Liver (tissue), 9 donors: Measurements from ENCODE around the gene STXBP4. TPM values are rescaled to one million over a fixed set of nuclear protein-coding genes. Genes with fewer than 3 reads are reported as not detected.

ENCODE experiments used
- DNase-seq: peaks from one replicate; pipeline ENCODE4 v3.0.0-alpha.2; 2017; ENCODE audit warnings: low spot score
- H3K27ac ChIP-seq, 2 donors: one replicate each; pipeline ENCODE4 v1.7.0; 2013; ENCODE audit warnings: inconsistent platforms in 2 of 2, low read length in 2 of 2, control low read depth in 1 of 2, low read depth in 1 of 2, mild to moderate bottlenecking in 1 of 2
- H3K27me3 ChIP-seq, 4 donors: one replicate each; pipeline versions ENCODE4 v1.6.1 to v1.7.0; 2013; ENCODE audit warnings: low read length in 3 of 4, inconsistent platforms in 1 of 4, mild to moderate bottlenecking in 1 of 4, moderate library complexity in 1 of 4; ENCODE audit not compliant: control insufficient read depth in 4 of 4, insufficient read depth in 4 of 4
- H3K36me3 ChIP-seq, 4 donors: one replicate each; pipeline versions ENCODE4 v1.6.1 to v1.7.0; 2013; ENCODE audit warnings: low read length in 3 of 4, mild to moderate bottlenecking in 3 of 4, low read depth in 1 of 4, moderate library complexity in 1 of 4; ENCODE audit not compliant: control insufficient read depth in 4 of 4, insufficient read depth in 3 of 4
- H3K4me1 ChIP-seq, 4 donors: one replicate each; pipeline versions ENCODE4 v1.6.1 to v1.7.0; 2013; ENCODE audit warnings: low read length in 3 of 4, mild to moderate bottlenecking in 3 of 4, moderate library complexity in 1 of 4; ENCODE audit not compliant: control insufficient read depth in 4 of 4, insufficient read depth in 4 of 4
- H3K4me3 ChIP-seq, 3 donors: one replicate each; pipeline versions ENCODE4 v1.6.1 to v1.7.0; 2013; ENCODE audit warnings: low read length in 3 of 3, control low read depth in 1 of 3, low read depth in 1 of 3, mild to moderate bottlenecking in 1 of 3
- H3K9ac ChIP-seq, 2 donors: one replicate each; pipeline ENCODE4 v1.7.0; 2013; ENCODE audit warnings: low read length in 2 of 2, mild to moderate bottlenecking in 2 of 2, moderate library complexity in 2 of 2, control low read depth in 1 of 2, low read depth in 1 of 2
- H3K9me3 ChIP-seq, 4 donors: one replicate each; pipeline versions ENCODE4 v1.6.1 to v1.7.0; 2013; ENCODE audit warnings: low read length in 3 of 4; ENCODE audit not compliant: control insufficient read depth in 4 of 4
- ATF3 ChIP-seq: IDR thresholded peaks from 2 replicates; pipeline ENCODE4 v1.6.1; 2016; ENCODE audit warnings: antibody characterized with exemption
- EGR1 ChIP-seq, 2 donors: IDR thresholded peaks; 2 replicates each; pipeline ENCODE4 v1.6.1; 2016 to 2018; ENCODE audit warnings: antibody characterized with exemption in 2 of 2, low read depth in 2 of 2
- FOXA1 ChIP-seq: IDR thresholded peaks from 2 replicates; pipeline ENCODE4 v1.6.1; 2016; ENCODE audit warnings: antibody characterized with exemption
- FOXA2 ChIP-seq: IDR thresholded peaks from 2 replicates; pipeline ENCODE4 v1.6.1; 2016; ENCODE audit warnings: antibody characterized with exemption
- GABPA ChIP-seq, 2 donors: IDR thresholded peaks in 1 of 2; conservative IDR thresholded peaks in 1 of 2; 2 replicates each; pipeline ENCODE4 v1.6.1; 2016; ENCODE audit warnings: antibody characterized with exemption in 2 of 2, mild to moderate bottlenecking in 1 of 2, moderate library complexity in 1 of 2
- HNF4A ChIP-seq, 2 donors: conservative IDR thresholded peaks; 2 replicates each; pipeline ENCODE4 v1.6.1; 2016; ENCODE audit warnings: antibody characterized with exemption in 2 of 2, mild to moderate bottlenecking in 2 of 2
- HNF4G ChIP-seq: IDR thresholded peaks from 2 replicates; pipeline ENCODE4 v1.6.1; 2016; ENCODE audit warnings: antibody characterized with exemption
- JUND ChIP-seq, 2 donors: IDR thresholded peaks; 2 replicates each; pipeline ENCODE4 v1.6.1; 2016; ENCODE audit warnings: antibody characterized with exemption in 2 of 2
- RAD21 ChIP-seq, 2 donors: IDR thresholded peaks; 2 replicates each; pipeline ENCODE4 v1.6.1; 2016; ENCODE audit warnings: antibody characterized with exemption in 2 of 2, mild to moderate bottlenecking in 2 of 2
- REST ChIP-seq: IDR thresholded peaks from 2 replicates; pipeline ENCODE4 v1.6.1; 2016; ENCODE audit warnings: antibody characterized with exemption, mild to moderate bottlenecking
- RXRA ChIP-seq, 2 donors: IDR thresholded peaks; 2 replicates each; pipeline ENCODE4 v1.6.1; 2017 to 2018; ENCODE audit warnings: antibody characterized with exemption in 2 of 2, mild to moderate bottlenecking in 1 of 2
- SP1 ChIP-seq: IDR thresholded peaks from 2 replicates; pipeline ENCODE4 v1.6.1; 2018; ENCODE audit warnings: antibody characterized with exemption, mild to moderate bottlenecking
- TAF1 ChIP-seq: conservative IDR thresholded peaks from 2 replicates; pipeline ENCODE4 v1.6.1; 2016; ENCODE audit warnings: antibody characterized with exemption, mild to moderate bottlenecking
- YY1 ChIP-seq: IDR thresholded peaks from 2 replicates; pipeline ENCODE4 v1.6.1; 2016; ENCODE audit warnings: antibody characterized with exemption, mild to moderate bottlenecking
- WGBS: extraction: QIAGEN DNeasy Blood & Tissue Kit; methylation state at CpG from one replicate; pipeline ENCODE4 v1.1.7; 2013; 5-methylcytosine and 5-hydroxymethylcytosine counted together
- polyA plus RNA-seq, 2 donors: library from polyadenylated mRNA; stranded (reverse) in 1 of 2; unstranded in 1 of 2; fragments of 200-250 nt in 1 of 2; fragments of >200 nt in 1 of 2; fragmentation: Nextera tagmentation in 1 of 2; extraction: Ambion mirVana in 1 of 2; gene quantifications; one replicate each; pipeline versions ENCODE4 v1.2.1 to v1.2.3, GENCODE V29; 2013 to 2015
- total RNA-seq, 2 donors: library from RNA; depleted of rRNA; stranded (reverse); fragments of >200 nt; gene quantifications; one replicate each; pipeline ENCODE4 v1.2.3, GENCODE V29; 2014
- TF ChIP-seq, protein P1 (sequence below): fragments of 150-350 bp; IDR thresholded peaks from 2 replicates; pipeline ENCODE4 v1.5.1; 2017; ENCODE audit warnings: improper control_type of control experiment, low read depth, low read length; ENCODE audit not compliant: missing input control
- TF ChIP-seq, protein P2 (sequence below): IDR thresholded peaks from 2 replicates; pipeline ENCODE4 v1.6.1; 2016; ENCODE audit warnings: antibody characterized with exemption
- TF ChIP-seq, protein P3 (sequence below): IDR thresholded peaks from 2 replicates; pipeline ENCODE4 v1.6.1; 2016; ENCODE audit warnings: antibody characterized with exemption
- donor health status: healthy.
- donor health status: healthy.
- donor health status: healthy.
- donor health status: healthy.
- donor health status: healthy.

The STXBP4 gene
- total and polyA plus RNA-seq, 4 donors, result 1.5 to 12.6 (median 3.5) TPM

DNA sequence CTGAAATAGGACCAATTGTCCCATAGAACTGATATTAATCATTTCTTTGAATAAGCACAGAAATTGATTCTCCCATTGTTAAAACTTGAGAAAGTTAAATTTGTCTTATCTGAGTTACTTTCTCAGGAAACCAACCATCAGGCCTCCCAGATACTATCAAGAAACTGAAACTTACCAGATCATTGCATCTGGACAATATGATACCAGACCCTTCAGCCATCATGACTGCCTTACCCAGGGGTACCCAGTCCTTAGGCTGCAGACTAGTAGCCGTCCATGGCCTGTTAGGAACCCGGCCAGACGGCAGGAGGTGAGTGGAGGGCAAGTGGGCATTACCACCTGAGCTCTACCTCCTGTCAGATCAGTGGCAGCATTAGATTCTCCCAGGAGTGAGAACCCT, 7.8 kb downstream of the STXBP4 start:
- no peak for DNase-seq
- Histone ChIP-seq H3K27ac (no peak overlapping the region), H3K4me3 (no peak overlapping the region), H3K4me1 (peaks cover 0 to 2% (median 0%) of the 10 kb centered on the region in 4 donors), H3K36me3 (no peaks in the 10 kb centered on the region), H3K9me3 (no peaks in the 10 kb centered on the region), H3K27me3 (no peaks in the 10 kb centered on the region), H3K9ac (no peak overlapping the region)
- 96% methylated on average over 3 of the region's 3 CpGs for WGBS
- TF ChIP-seq, protein P1, sequence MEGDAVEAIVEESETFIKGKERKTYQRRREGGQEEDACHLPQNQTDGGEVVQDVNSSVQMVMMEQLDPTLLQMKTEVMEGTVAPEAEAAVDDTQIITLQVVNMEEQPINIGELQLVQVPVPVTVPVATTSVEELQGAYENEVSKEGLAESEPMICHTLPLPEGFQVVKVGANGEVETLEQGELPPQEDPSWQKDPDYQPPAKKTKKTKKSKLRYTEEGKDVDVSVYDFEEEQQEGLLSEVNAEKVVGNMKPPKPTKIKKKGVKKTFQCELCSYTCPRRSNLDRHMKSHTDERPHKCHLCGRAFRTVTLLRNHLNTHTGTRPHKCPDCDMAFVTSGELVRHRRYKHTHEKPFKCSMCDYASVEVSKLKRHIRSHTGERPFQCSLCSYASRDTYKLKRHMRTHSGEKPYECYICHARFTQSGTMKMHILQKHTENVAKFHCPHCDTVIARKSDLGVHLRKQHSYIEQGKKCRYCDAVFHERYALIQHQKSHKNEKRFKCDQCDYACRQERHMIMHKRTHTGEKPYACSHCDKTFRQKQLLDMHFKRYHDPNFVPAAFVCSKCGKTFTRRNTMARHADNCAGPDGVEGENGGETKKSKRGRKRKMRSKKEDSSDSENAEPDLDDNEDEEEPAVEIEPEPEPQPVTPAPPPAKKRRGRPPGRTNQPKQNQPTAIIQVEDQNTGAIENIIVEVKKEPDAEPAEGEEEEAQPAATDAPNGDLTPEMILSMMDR, result no peak
- TF ChIP-seq FOXA2, result no peak
- no peak for TF ChIP-seq SP1
- no peak for TF ChIP-seq REST
- TF ChIP-seq EGR1 (IDR thresholded peaks at IDR 0.05; ENCODE audit: low read depth in 2 of 2), result no peak
- no peak for TF ChIP-seq YY1
- no peak for TF ChIP-seq FOXA1
- TF ChIP-seq RXRA (IDR thresholded peaks at IDR 0.05), result no peak
- TF ChIP-seq ATF3, result no peak
- TF ChIP-seq GABPA (IDR thresholded peaks at IDR 0.05 in 1 of 2, conservative IDR thresholded peaks at IDR 0.05 in 1 of 2), result no peak
- TF ChIP-seq TAF1, result no peak
- TF ChIP-seq JUND (IDR thresholded peaks at IDR 0.05), result no peak
- TF ChIP-seq, protein P2, sequence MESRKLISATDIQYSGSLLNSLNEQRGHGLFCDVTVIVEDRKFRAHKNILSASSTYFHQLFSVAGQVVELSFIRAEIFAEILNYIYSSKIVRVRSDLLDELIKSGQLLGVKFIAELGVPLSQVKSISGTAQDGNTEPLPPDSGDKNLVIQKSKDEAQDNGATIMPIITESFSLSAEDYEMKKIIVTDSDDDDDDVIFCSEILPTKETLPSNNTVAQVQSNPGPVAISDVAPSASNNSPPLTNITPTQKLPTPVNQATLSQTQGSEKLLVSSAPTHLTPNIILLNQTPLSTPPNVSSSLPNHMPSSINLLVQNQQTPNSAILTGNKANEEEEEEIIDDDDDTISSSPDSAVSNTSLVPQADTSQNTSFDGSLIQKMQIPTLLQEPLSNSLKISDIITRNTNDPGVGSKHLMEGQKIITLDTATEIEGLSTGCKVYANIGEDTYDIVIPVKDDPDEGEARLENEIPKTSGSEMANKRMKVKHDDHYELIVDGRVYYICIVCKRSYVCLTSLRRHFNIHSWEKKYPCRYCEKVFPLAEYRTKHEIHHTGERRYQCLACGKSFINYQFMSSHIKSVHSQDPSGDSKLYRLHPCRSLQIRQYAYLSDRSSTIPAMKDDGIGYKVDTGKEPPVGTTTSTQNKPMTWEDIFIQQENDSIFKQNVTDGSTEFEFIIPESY, result no peak

DNA sequence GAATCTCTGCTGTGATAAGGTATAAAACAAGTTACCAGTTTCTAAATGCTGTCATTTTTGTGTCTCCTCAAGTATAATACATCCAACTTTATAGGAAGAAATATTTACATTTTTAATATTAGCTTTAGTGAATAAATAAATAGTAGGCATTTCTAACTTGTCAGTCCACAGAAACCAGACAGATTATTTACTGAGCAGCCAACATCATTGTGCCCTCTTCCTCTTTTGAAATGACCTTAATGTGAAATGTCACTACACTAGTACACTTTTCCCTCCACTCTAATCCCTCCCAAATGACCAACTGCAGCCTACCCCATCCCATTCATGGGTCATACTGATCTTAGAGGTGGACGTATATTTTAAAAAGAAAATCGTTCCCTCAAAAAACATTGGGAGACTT, 9.2 kb downstream of the STXBP4 start:
- WGBS, result 98% methylated on average over 2 of the region's 2 CpGs
- no peak for DNase-seq
- no peak overlapping the region for H3K4me3 ChIP-seq
- no peaks in the 10 kb centered on the region for H3K27me3 ChIP-seq
- H3K9ac ChIP-seq, result no peak overlapping the region
- peaks cover 0 to 2% (median 0%) of the 10 kb centered on the region in 4 donors for H3K4me1 ChIP-seq
- H3K36me3 ChIP-seq, result no peaks in the 10 kb centered on the region
- no peak overlapping the region for H3K27ac ChIP-seq
- no peaks in the 10 kb centered on the region for H3K9me3 ChIP-seq
- TF ChIP-seq TAF1 (no peak), HNF4G (no peak), EGR1 (IDR thresholded peaks at IDR 0.05; ENCODE audit: low read depth in 2 of 2) (no peak), FOXA2 (no peak), YY1 (no peak), HNF4A (conservative IDR thresholded peaks at IDR 0.05) (no peak), FOXA1 (no peak), RAD21 (IDR thresholded peaks at IDR 0.05) (no peak)
- TF ChIP-seq, protein P2, result no peak
- TF ChIP-seq, protein P1, result no peak
- TF ChIP-seq, protein P3, sequence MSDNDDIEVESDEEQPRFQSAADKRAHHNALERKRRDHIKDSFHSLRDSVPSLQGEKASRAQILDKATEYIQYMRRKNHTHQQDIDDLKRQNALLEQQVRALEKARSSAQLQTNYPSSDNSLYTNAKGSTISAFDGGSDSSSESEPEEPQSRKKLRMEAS, result no peak
